ENCODE results near the gene KRT10. TPM values are rescaled to one million over a fixed set of nuclear protein-coding genes. Genes with fewer than 3 reads are reported as not detected.

KRT10 gene
- total RNA-seq, 1 experiment from 2014 or later: 62.3 TPM

DNA sequence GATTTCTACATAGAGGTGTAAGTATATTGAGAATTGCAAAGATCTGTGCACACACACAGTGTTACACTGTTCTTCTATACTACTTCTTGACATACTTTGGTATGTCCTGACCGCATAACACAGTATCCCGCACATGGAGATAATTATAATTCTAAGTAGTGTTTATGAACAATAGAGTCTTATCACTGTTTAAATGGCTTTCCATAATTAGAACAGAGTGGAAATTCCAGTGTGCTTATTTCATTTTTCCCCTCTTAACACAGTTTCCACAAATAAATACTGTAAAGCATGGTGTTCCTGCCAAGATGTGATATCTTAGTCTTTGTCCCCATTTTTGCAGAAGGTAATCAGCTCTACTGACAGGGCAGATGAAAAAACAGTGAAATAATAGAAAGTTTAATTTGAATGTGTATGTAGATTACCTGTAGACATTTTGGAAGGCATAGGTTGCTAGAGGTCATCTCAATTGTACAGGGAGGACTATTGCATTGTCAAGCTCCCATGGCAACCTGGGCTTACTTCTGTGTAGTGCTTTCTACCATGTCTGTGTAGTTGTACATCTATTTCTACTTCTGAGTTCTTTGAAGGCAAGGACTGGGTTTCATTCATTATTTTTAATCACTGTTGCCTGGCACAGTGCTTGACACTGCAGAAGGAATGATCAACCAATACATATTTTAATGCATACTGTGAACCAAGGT is 12.5 kb downstream of the KRT10 start:
- Histone ChIP-seq H3K27ac (ENCODE audit: low read depth, low read length) (no peak overlapping the region), H3K9ac (ENCODE audit: low read length) (no peak overlapping the region), H2AFZ (ENCODE audit: low read depth, low read length, poor library complexity, severe bottlenecking) (peak overlapping the region; percentile 98), H3K4me1 (ENCODE audit: control insufficient read depth in 1 of 2, insufficient read depth in 2 of 2, low read length in 2 of 2) (peaks cover 13 to 29% of the 10 kb centered on the region in 2 experiments), H3K79me2 (ENCODE audit: insufficient read depth, low read length) (no peaks in the 10 kb centered on the region), H3K9me3 (ENCODE audit: control insufficient read depth in 1 of 2, insufficient read depth in 1 of 2, low read depth in 1 of 2, low read length in 2 of 2) (no peaks in the 10 kb centered on the region), H3K4me2 (ENCODE audit: low read length) (peak overlapping the region; percentile 65), H3K36me3 (ENCODE audit: control insufficient read depth in 1 of 2, insufficient read depth in 2 of 2, low read length in 2 of 2) (no peaks in the 10 kb centered on the region), H3K9me2 (ENCODE audit: insufficient read depth) (peaks cover 5% of the 10 kb centered on the region; the same call in 1 of the 2 replicates), H4K20me1 (ENCODE audit: insufficient read depth) (no peaks in the 10 kb centered on the region), H3K4me3 (replicated peaks in 1 of 2; ENCODE audit: low read depth in 1 of 2, low read length in 2 of 2) (no peak overlapping the region), H3K27me3 (ENCODE audit: insufficient read depth, low read length) (no peaks in the 10 kb centered on the region)
- TF ChIP-seq EZH2 (IDR thresholded peaks at IDR 0.05): no peak
- TF ChIP-seq SRF (IDR thresholded peaks at IDR 0.05; ENCODE audit: low read depth): no peak
- no peak for TF ChIP-seq ZFX (IDR thresholded peaks at IDR 0.05)
- no peak for TF ChIP-seq SIN3A (IDR thresholded peaks at IDR 0.05; ENCODE audit: low read depth)
- no peak for TF ChIP-seq CBX3 (IDR thresholded peaks at IDR 0.05; ENCODE audit: low read depth)
- TF ChIP-seq POLR2A (IDR thresholded peaks at IDR 0.05; ENCODE audit: borderline replicate concordance, extremely low read depth, insufficient read depth, insufficient read length): no peak
- no peak for TF ChIP-seq JUND (IDR thresholded peaks at IDR 0.05)
- DNase-seq (ENCODE audit: low read depth, low spot score): no peak
- ChIA-PET CTCF (no interaction called here), POLR2A (interaction anchor here (0.8 kb wide), 1 partner anchor 878 kb away, joined by 3 read pairs; the partner anchor contains the start of gene EIF1), RAD21 (ENCODE audit: low non-redundant PET in 1 of 2, low total read pairs in 2 of 2, uncharacterized antibody in 2 of 2, unreplicated experiment in 2 of 2) (no interaction called here)
- peak; percentile 34; the same call in 1 of the 2 replicates for ATAC-seq
- BruUV-seq (replicated peaks): no TSS peak
- intact Hi-C loops (cut with micrococcal nuclease): loop anchor here (10.0 kb wide), 1 partner anchor 595 kb away; no protein-coding TSS in a partner anchor

DNA sequence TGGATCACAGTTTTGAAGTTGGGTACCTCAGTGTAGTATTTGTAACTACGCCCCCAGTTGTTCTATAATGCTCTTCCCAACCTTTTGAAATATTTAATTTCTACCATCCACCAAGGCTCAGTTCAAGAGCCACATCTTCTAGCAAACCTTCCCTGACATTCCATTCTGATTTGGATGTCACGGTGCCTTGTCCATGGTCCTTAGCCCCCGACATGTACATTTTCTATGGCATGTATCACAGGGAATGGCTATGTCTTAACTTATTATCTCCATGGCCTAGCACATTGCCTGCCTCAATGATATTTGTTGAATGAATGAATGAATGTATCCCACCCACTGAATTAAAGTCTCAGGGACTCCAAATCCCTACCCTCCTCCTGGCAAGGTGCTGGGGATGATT is 16.3 kb downstream of the KRT10 start:
- BruUV-seq (replicated peaks): no TSS peak

More for the DNA sequence above, 16.3 kb downstream of the KRT10 start:
- DNase-seq (ENCODE audit: low read depth, low spot score) (no peak), ATAC-seq (no peak)
- Histone ChIP-seq H3K4me1 (ENCODE audit: control insufficient read depth in 1 of 2, insufficient read depth in 2 of 2, low read length in 2 of 2) (peaks cover 16 to 26% of the 10 kb centered on the region in 2 experiments), H4K20me1 (ENCODE audit: insufficient read depth) (no peaks in the 10 kb centered on the region), H3K9ac (ENCODE audit: low read length) (no peak overlapping the region), H3K27ac (ENCODE audit: low read depth, low read length) (no peak overlapping the region), H3K27me3 (ENCODE audit: insufficient read depth, low read length) (no peaks in the 10 kb centered on the region), H3K79me2 (ENCODE audit: insufficient read depth, low read length) (no peaks in the 10 kb centered on the region), H2AFZ (ENCODE audit: low read depth, low read length, poor library complexity, severe bottlenecking) (no peak overlapping the region), H3K9me2 (ENCODE audit: insufficient read depth) (peaks cover 5% of the 10 kb centered on the region; the same call in 1 of the 2 replicates), H3K9me3 (ENCODE audit: control insufficient read depth in 1 of 2, insufficient read depth in 1 of 2, low read depth in 1 of 2, low read length in 2 of 2) (no peaks in the 10 kb centered on the region), H3K4me2 (ENCODE audit: low read length) (no peak overlapping the region), H3K36me3 (ENCODE audit: control insufficient read depth in 1 of 2, insufficient read depth in 2 of 2, low read length in 2 of 2) (no peaks in the 10 kb centered on the region), H3K4me3 (replicated peaks in 1 of 2; ENCODE audit: low read depth in 1 of 2, low read length in 2 of 2) (no peak overlapping the region)
- POLR2A ChIA-PET: no interaction called here
- TF ChIP-seq REST (IDR thresholded peaks at IDR 0.05; ENCODE audit: low read depth) (peak; percentile 37), CTCF (IDR thresholded peaks at IDR 0.05 in 2 of 3, conservative IDR thresholded peaks at IDR 0.05 in 1 of 3; ENCODE audit: borderline replicate concordance in 1 of 3, insufficient read depth in 1 of 3, low read depth in 2 of 3, low read length in 2 of 3) (no peak)
- intact Hi-C loops (cut with micrococcal nuclease): loop anchor here (10.0 kb wide), 1 partner anchor 599 kb away; no protein-coding TSS in a partner anchor
- CTCF ChIA-PET: interaction anchor here (1.8 kb wide), 1 partner anchor 857 kb away, joined by 6 read pairs; no protein-coding TSS in a partner anchor
- RAD21 ChIA-PET (ENCODE audit: low non-redundant PET in 1 of 2, low total read pairs in 2 of 2, uncharacterized antibody in 2 of 2, unreplicated experiment in 2 of 2): no interaction called here
